HEK293 (cell line): Measurements from ENCODE around the gene KIF18A.

Experiments
- CTCF ChIA-PET: fragments of 350-600 bp; formaldehyde crosslinking; extraction: SDS; loops from one replicate; lab custom pipeline; 2021; ENCODE audit warnings: antibody characterized with exemption; lab: Yijun Ruan, JAX
- POLR2A ChIA-PET: fragments of 300-600 bp; formaldehyde crosslinking; extraction: SDS; loops from one replicate; lab custom pipeline; 2020; ENCODE audit warnings: antibody characterized with exemption, inconsistent platforms; lab: Yijun Ruan, JAX
- H3K27ac ChIP-seq: fragments of 200-500 bp; sonication (Bioruptor generic); 2 replicates; pipeline ENCODE4 v1.5.1; 2014; ENCODE audit warnings: low read depth, low read length, control low read depth, inconsistent platforms; ENCODE audit errors: extremely low read depth
- H3K36me3 ChIP-seq, 2 experiments: fragments of 200-500 bp in 1 of 2; sonication (Bioruptor generic) in 1 of 2; 1 replicate in 1 of 2; 2 replicates in 1 of 2; pipeline ENCODE4 v1.5.1; 2014 to 2017; ENCODE audit warnings: inconsistent platforms in 2 of 2, low read length in 2 of 2; ENCODE audit not compliant: control insufficient read depth in 2 of 2, insufficient read depth in 1 of 2
- H3K4me1 ChIP-seq: fragments of 200-500 bp; sonication (Bioruptor generic); 2 replicates; pipeline ENCODE4 v1.5.1; 2014; ENCODE audit warnings: mild to moderate bottlenecking, low read length, inconsistent platforms; ENCODE audit not compliant: control insufficient read depth, insufficient read depth
- H3K4me3 ChIP-seq: 2 replicates; pipeline ENCODE4 v1.5.1; 2011; ENCODE audit warnings: low read depth, mild to moderate bottlenecking, control low read depth, low read length, moderate library complexity
- H3K9me3 ChIP-seq: fragments of 200-500 bp; sonication (Bioruptor generic); 2 replicates; pipeline ENCODE4 v1.5.1; 2014; ENCODE audit warnings: low read depth, low read length, inconsistent platforms; ENCODE audit not compliant: control insufficient read depth, insufficient read depth
- EGR2 ChIP-seq: fragments of 450-650 bp; formaldehyde crosslinking; IDR thresholded peaks from 2 replicates; pipeline ENCODE4 v1.5.1; 2016; ENCODE audit warnings: low read depth, missing biosample characterization, missing genetic modification characterization
- GLIS1 ChIP-seq: fragments of 450-650 bp; formaldehyde crosslinking; IDR thresholded peaks from 2 replicates; pipeline ENCODE4 v1.5.1; 2016; ENCODE audit warnings: missing biosample characterization, missing genetic modification characterization
- GLIS2 ChIP-seq: fragments of 450-650 bp; formaldehyde crosslinking; IDR thresholded peaks from 2 replicates; pipeline ENCODE4 v1.5.1; 2016; ENCODE audit warnings: missing biosample characterization, missing genetic modification characterization
- PRDM4 ChIP-seq: fragments of 450-650 bp; formaldehyde crosslinking; IDR thresholded peaks from 2 replicates; pipeline ENCODE4 v1.5.1; 2017; ENCODE audit warnings: missing biosample characterization, missing genetic modification characterization
- ZBTB17 ChIP-seq: fragments of 450-650 bp; formaldehyde crosslinking; IDR thresholded peaks from 2 replicates; pipeline ENCODE4 v1.5.1; 2016; ENCODE audit warnings: missing biosample characterization, missing genetic modification characterization
- ZEB2 ChIP-seq: fragments of 450-650 bp; formaldehyde crosslinking; IDR thresholded peaks from 2 replicates; pipeline ENCODE4 v1.5.1; 2016; ENCODE audit warnings: missing biosample characterization, missing genetic modification characterization
- ZFHX2 ChIP-seq: fragments of 450-650 bp; formaldehyde crosslinking; conservative IDR thresholded peaks from 2 replicates; pipeline ENCODE4 v1.5.1; 2016; ENCODE audit warnings: missing biosample characterization, missing genetic modification characterization
- ZFP3 ChIP-seq: fragments of 450-650 bp; formaldehyde crosslinking; IDR thresholded peaks from 2 replicates; pipeline ENCODE4 v1.5.1; 2016; ENCODE audit warnings: low read depth, missing biosample characterization, missing genetic modification characterization
- ZNF132 ChIP-seq: fragments of 450-650 bp; formaldehyde crosslinking; IDR thresholded peaks from 2 replicates; pipeline ENCODE4 v1.5.1; 2017; ENCODE audit warnings: missing biosample characterization, missing genetic modification characterization, borderline replicate concordance
- ZNF155 ChIP-seq: fragments of 450-650 bp; formaldehyde crosslinking; IDR thresholded peaks from 2 replicates; pipeline ENCODE4 v1.5.1; 2016; ENCODE audit warnings: missing biosample characterization, missing genetic modification characterization
- ZNF280D ChIP-seq: fragments of 450-650 bp; formaldehyde crosslinking; IDR thresholded peaks from 2 replicates; pipeline ENCODE4 v1.5.1; 2016; ENCODE audit warnings: missing biosample characterization, missing genetic modification characterization
- ZNF398 ChIP-seq: fragments of 450-650 bp; formaldehyde crosslinking; IDR thresholded peaks from 2 replicates; pipeline ENCODE4 v1.5.1; 2017; ENCODE audit warnings: missing biosample characterization, missing genetic modification characterization
- ZNF423 ChIP-seq: fragments of 450-650 bp; formaldehyde crosslinking; IDR thresholded peaks from 2 replicates; pipeline ENCODE4 v1.5.1; 2016; ENCODE audit warnings: missing biosample characterization, missing genetic modification characterization
- ZNF473 ChIP-seq: fragments of 450-650 bp; formaldehyde crosslinking; IDR thresholded peaks from 2 replicates; pipeline ENCODE4 v1.5.1; 2017; ENCODE audit warnings: missing biosample characterization, missing genetic modification characterization
- ZNF530 ChIP-seq: fragments of 450-650 bp; formaldehyde crosslinking; IDR thresholded peaks from 2 replicates; pipeline ENCODE4 v1.5.1; 2016; ENCODE audit warnings: low read depth, missing biosample characterization, missing genetic modification characterization
- ZNF621 ChIP-seq: fragments of 450-650 bp; formaldehyde crosslinking; IDR thresholded peaks from 2 replicates; pipeline ENCODE4 v1.5.1; 2017; ENCODE audit warnings: missing biosample characterization, missing genetic modification characterization
- ZNF629 ChIP-seq: fragments of 450-650 bp; formaldehyde crosslinking; IDR thresholded peaks from 2 replicates; pipeline ENCODE4 v1.5.1; 2017; ENCODE audit warnings: missing biosample characterization, missing genetic modification characterization
- ZNF660 ChIP-seq: fragments of 450-650 bp; IDR thresholded peaks from 2 replicates; pipeline ENCODE4 v1.5.1; 2018; ENCODE audit warnings: missing biosample characterization, mild to moderate bottlenecking, missing genetic modification characterization
- ZNF830 ChIP-seq: fragments of 450-650 bp; IDR thresholded peaks from 2 replicates; pipeline ENCODE4 v1.5.0; 2018; ENCODE audit warnings: missing biosample characterization, missing genetic modification characterization, low read depth, mild to moderate bottlenecking, moderate library complexity
- TF ChIP-seq, protein P1 (sequence below): fragments of 450-650 bp; formaldehyde crosslinking; IDR thresholded peaks from 2 replicates; pipeline ENCODE4 v1.5.1; 2016; ENCODE audit warnings: missing biosample characterization, missing genetic modification characterization
- TF ChIP-seq, protein P2 (sequence below): fragments of 450-650 bp; formaldehyde crosslinking; IDR thresholded peaks from 2 replicates; pipeline ENCODE4 v1.5.1; 2016; ENCODE audit warnings: missing biosample characterization, missing genetic modification characterization, borderline replicate concordance
- TF ChIP-seq, protein P3 (sequence below): fragments of 450-650 bp; formaldehyde crosslinking; IDR thresholded peaks from 2 replicates; pipeline ENCODE4 v1.5.1; 2017; ENCODE audit warnings: missing biosample characterization, missing genetic modification characterization

The KIF18A gene

DNA sequence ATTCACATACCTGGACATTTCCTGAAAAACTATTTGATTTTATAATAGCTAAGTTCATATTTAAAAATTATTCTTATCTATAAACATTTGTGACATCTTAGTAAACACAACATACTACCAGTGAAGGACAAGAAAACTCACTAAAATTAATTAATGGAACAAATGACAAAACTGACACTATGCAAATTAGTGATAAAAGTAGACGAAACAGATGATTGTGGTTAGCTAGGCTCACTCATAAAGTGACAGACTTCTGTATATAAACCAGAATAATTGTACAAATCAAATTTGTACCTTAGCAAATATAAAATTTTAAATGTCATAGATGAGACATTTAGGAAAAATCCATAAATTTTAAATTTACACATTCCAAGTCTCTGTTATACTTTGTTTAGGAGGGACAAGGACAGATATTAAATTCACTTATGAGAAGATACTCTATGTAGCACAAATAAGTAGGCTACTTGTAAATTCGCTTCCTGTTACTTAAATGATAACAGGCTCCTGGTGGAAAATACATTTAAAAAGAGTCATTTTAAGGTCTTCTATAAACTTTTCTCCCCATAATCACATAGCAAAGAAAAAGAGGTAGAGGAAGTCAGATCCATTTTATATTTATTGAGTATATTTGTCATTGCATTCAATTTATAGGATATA is 81.2 kb downstream of the KIF18A start:
- peaks cover 0 to 13% of the 10 kb centered on the region in 2 experiments; a peak in 1 of 3 replicates for H3K36me3 ChIP-seq
- H3K27ac ChIP-seq = no peak overlapping the region
- CTCF ChIA-PET = no interaction called here
- H3K4me1 ChIP-seq = no peaks in the 10 kb centered on the region
- no peaks in the 10 kb centered on the region for H3K9me3 ChIP-seq
- no peak overlapping the region for H3K4me3 ChIP-seq
- TF ChIP-seq ZNF155 (tag by site-specific recombination) = no peak
- TF ChIP-seq ZNF423 (tag by site-specific recombination) = no peak
- no peak for TF ChIP-seq ZNF830 (tag by site-specific recombination)
- no peak for TF ChIP-seq ZNF621 (tag by site-specific recombination)
- no peak for TF ChIP-seq ZFHX2 (tag by site-specific recombination)
- TF ChIP-seq GLIS1 (tag by site-specific recombination) = no peak
- no peak for TF ChIP-seq ZEB2 (tag by site-specific recombination)
- TF ChIP-seq ZNF132 (tag by site-specific recombination) = no peak
- no peak for TF ChIP-seq GLIS2 (tag by site-specific recombination)
- TF ChIP-seq ZNF660 = no peak
- no peak for TF ChIP-seq ZNF473 (tag by site-specific recombination)
- TF ChIP-seq, protein P1, sequence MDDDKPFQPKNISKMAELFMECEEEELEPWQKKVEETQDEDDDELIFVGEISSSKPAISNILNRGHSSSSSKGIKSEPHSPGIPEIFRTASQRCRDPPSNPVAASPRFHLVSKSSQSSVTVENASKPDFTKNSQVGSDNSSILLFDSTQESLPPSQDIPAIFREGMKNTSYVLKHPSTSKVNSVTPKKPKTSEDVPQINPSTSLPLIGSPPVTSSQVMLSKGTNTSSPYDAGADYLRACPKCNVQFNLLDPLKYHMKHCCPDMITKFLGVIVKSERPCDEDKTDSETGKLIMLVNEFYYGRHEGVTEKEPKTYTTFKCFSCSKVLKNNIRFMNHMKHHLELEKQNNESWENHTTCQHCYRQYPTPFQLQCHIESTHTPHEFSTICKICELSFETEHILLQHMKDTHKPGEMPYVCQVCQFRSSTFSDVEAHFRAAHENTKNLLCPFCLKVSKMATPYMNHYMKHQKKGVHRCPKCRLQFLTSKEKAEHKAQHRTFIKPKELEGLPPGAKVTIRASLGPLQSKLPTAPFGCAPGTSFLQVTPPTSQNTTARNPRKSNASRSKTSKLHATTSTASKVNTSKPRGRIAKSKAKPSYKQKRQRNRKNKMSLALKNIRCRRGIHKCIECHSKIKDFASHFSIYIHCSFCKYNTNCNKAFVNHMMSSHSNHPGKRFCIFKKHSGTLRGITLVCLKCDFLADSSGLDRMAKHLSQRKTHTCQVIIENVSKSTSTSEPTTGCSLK (tag by site-specific recombination) = no peak
- TF ChIP-seq ZNF530 = no peak
- TF ChIP-seq, protein P2, sequence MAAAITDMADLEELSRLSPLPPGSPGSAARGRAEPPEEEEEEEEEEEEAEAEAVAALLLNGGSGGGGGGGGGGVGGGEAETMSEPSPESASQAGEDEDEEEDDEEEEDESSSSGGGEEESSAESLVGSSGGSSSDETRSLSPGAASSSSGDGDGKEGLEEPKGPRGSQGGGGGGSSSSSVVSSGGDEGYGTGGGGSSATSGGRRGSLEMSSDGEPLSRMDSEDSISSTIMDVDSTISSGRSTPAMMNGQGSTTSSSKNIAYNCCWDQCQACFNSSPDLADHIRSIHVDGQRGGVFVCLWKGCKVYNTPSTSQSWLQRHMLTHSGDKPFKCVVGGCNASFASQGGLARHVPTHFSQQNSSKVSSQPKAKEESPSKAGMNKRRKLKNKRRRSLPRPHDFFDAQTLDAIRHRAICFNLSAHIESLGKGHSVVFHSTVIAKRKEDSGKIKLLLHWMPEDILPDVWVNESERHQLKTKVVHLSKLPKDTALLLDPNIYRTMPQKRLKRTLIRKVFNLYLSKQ (tag by site-specific recombination) = no peak
- TF ChIP-seq, protein P3, sequence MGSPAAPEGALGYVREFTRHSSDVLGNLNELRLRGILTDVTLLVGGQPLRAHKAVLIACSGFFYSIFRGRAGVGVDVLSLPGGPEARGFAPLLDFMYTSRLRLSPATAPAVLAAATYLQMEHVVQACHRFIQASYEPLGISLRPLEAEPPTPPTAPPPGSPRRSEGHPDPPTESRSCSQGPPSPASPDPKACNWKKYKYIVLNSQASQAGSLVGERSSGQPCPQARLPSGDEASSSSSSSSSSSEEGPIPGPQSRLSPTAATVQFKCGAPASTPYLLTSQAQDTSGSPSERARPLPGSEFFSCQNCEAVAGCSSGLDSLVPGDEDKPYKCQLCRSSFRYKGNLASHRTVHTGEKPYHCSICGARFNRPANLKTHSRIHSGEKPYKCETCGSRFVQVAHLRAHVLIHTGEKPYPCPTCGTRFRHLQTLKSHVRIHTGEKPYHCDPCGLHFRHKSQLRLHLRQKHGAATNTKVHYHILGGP = no peak
- no peak for TF ChIP-seq ZNF629 (tag by site-specific recombination)
- TF ChIP-seq, all 188 proteins: peak for 0
- POLR2A ChIA-PET = no interaction called here

DNA sequence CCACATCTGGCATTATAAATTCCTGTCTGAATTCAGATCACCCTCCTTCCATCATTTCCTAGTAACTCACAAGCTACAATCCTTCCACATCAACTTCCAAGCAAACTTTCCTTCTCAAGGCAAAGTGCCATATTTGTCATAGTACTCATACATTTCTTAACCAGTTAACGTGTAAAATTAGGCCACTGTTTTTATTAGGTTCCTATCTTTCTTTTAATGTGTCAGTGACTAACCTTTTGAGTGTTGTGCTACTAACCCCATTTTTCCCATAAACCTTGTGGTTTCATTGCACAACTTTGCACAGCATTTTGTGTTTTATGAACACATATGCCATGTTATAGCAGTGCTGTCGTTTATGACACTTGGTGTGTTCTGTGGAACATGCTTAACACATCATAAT is 90.1 kb downstream of the KIF18A start:
- Histone ChIP-seq H3K27ac (no peak overlapping the region), H3K4me3 (no peak overlapping the region), H3K4me1 (no peaks in the 10 kb centered on the region), H3K36me3 (peaks cover 5 to 19% of the 10 kb centered on the region in 2 experiments; a peak in 2 of 3 replicates), H3K9me3 (no peaks in the 10 kb centered on the region)
- ChIA-PET POLR2A (no interaction called here), CTCF (no interaction called here)
- TF ChIP-seq EGR2 (tag by site-specific recombination) = no peak
- no peak for TF ChIP-seq ZBTB17 (tag by site-specific recombination)
- TF ChIP-seq PRDM4 (tag by site-specific recombination) = no peak
- no peak for TF ChIP-seq ZNF398 (tag by site-specific recombination)
- TF ChIP-seq ZNF660 = no peak
- no peak for TF ChIP-seq ZFP3
- no peak for TF ChIP-seq ZNF280D
